Stimulated activated CD4-positive, alpha-beta T cell treated with anti-CD3 and anti-CD28 coated beads, Interleukin-12 subunit alpha, Interleukin-12 subunit beta, amount 100 ng/mL, for 48 hours (primary cell): ENCODE measurements around the gene SKI.

ENCODE experiments used
- DNase-seq, 3 donors: peaks; one replicate each; pipeline ENCODE4 v3.0.0-alpha.2; 2020; ENCODE audit warnings: low read depth in 2 of 3, low spot score in 1 of 3

Gene SKI

GRCh38 chr1:2349806-2350205, 121.7 kb downstream of the SKI start:
- no peak for DNase-seq

DNA sequence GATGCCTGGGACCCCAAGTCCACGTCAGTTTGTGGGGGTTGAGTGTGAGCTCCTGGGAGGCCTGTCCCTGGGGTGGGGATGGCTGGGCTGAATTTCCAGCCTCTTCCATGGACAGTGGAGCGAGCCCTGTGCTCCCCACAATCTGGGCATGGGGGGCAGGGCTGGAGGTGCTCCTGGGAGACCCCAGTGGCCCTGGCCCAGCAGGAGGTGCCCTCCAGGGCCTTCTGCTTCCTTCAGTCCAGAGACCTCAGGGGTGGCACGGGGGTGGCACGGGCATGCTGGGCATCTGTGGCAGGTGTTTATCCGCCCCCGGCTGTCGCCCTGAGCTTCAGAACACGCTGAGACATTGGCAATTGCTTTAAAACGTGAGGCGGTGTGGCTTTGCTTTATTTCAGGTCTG, 122.4 kb downstream of the SKI start:
- no peak for DNase-seq

- DNase-seq: no peak
These were observed 123.0 kb downstream of the SKI start for GRCh38 chr1:2350911-2351655.

- DNase-seq: no peak
These were observed 123.6 kb downstream of the SKI start for GRCh38 chr1:2351723-2352122.

GRCh38 chr1:2352341-2352896, 124.3 kb downstream of the SKI start:
- no peak for DNase-seq

GRCh38 chr1:2352897-2353550, 124.9 kb downstream of the SKI start:
- DNase-seq: no peak

GRCh38 chr1:2353551-2354438, 125.7 kb downstream of the SKI start:
- DNase-seq: no peak

GRCh38 chr1:2354511-2355372, 126.6 kb downstream of the SKI start:
- no peak for DNase-seq

DNA sequence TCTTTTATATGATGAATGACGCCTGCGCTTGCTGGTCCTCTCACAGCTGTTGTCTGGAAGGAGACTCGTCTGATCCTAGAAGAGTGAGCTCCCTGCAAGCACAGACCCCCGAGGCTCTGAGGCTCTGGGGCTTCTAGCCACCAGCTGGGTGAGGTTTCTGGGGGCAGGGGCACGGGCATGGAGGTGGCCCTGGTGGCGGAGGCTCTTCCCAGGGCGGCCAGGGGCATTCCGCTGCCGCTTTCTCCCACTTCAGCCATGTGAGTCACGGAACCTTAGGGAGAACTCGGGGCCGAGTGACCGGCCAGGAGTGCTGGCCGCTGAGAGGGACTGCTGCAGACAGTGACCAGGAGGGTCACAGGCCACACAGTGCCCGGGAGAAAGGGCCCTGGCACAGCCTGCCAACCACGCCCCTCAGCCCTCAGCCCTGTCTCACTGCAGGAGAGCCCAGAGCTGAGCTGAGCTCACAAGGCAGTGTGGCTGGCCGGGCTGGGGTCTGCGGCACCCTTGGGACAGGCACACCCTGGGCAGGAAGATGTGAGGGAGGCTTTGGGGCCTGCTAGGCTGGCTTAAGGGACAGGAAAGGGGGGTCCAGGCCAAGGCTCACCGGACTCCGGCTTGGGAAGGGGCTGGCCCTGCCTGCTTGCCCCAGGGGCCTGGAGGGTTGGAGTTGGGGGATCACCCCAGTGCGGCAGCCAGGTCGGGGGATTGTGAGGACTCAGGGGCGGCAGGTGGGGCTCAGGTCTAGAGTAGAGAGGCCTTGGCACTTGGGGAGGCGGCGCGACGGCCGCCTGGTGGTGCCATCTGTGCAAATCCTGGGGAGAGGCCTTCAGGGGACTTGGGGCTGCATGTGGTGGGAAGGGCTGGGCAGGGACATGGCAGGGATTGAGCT, 127.5 kb downstream of the SKI start:
- no peak for DNase-seq

GRCh38 chr1:2356401-2356800, 128.3 kb downstream of the SKI start:
- no peak for DNase-seq

DNA sequence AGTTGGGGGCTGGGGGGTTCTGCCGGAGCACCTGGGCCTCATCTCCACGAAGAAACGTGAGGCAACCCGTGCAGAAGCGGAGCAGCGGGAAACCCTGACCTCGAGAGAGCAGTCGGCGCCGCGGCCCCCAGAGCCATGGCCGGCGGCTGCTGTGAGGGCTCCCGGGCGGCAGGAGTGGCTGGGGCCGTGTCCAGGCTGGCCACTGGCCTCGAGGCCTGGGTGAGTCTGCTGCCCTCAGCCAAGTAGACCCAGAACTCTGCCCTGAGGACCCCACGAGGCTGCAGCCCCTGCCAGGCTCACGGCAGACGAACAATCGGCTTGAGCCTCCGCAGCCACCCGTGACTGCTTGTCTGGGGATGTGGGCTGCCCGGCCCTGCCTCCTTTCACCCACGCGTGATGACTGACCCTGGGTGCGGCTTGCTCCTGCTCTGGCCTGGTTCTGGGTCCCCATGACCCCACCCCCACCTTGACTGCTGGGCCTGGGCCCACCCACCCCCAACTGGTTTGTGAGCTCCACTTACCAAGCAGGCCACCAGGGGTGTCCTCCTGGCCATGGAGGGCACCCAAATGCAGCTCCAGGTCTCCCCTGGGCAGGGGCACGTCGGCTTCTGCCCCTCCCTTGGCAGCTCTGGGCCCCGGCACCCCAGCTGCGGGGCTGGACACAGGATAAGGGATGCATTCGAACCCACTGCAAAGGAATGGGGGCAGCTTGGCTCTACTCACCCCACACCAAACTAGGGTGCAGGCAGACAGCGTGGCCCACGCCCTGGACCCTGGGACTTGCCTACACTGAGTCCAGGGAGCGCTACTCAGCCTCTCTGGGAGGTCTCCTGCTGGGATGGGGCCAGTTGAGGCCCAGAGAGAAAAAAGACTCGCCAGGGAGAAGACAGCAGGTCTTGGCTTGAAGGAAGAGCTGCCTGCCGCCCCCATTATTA, 129.1 kb downstream of the SKI start:
- DNase-seq: no peak

- DNase-seq: no peak
These were observed 130.0 kb downstream of the SKI start for GRCh38 chr1:2358072-2358471.

GRCh38 chr1:2358651-2359640, 130.8 kb downstream of the SKI start:
- no peak for DNase-seq
